ELR (cell line): Measurements from ENCODE around the gene TNFRSF14.
A peak's percentile ranks its signal among the peaks of the same experiment; 100 is the strongest.

ENCODE experiments used
- DNase-seq: peaks from one replicate; pipeline ENCODE4 v3.0.0-alpha.2; 2015; ENCODE audit warnings: low read depth

Gene TNFRSF14

DNA sequence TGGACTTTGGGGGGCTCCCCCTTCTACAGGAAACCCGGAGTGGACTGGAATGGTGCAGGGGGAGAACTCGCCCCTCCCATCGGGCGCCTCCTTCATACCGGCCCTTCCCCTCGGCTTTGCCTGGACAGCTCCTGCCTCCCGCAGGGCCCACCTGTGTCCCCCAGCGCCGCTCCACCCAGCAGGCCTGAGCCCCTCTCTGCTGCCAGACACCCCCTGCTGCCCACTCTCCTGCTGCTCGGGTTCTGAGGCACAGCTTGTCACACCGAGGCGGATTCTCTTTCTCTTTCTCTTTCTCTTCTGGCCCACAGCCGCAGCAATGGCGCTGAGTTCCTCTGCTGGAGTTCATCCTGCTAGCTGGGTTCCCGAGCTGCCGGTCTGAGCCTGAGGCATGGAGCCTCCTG lies at the start of gene TNFRSF14:
TSS of gene TNFRSF14 (plus strand) at position 95 of the 401 bp plus-strand sequence. CDS start at position 389, 294 bp downstream.
- peak; percentile 55 for DNase-seq

DNA sequence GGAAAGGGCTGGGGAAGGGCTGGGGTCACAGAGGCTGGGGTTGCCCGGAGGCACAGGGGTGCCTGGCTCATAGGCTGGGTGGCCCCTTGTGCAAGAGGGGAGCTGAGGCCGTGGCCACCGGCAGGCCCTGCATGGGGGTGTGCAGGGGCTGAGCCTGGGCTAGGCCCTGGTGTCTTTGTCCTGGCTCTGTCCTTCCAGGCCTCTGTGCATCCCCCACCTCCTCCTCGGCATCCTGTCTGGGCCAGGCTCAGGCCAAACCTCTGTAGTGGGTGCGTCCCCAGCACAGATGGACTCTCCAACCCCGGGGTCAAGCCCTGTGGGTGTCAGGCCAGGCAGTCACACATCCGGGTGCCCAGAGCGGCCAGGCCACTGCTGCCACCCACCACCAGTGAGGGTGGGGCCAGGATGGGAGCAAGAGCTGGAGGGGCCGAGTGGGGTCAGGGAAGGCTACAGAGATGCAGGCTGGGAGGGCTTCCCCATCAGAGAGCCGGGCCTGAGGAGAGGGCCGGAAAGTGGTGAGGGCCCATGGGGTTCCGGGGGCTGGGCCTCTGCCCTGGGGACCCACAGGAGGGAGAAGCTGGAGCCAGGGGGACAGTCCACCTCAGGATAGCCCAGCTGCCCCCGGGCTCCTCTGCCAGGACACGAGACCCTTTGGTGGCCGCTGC lies 49.1 kb upstream of the TNFRSF14 start:
- peak; percentile 24 for DNase-seq

DNA sequence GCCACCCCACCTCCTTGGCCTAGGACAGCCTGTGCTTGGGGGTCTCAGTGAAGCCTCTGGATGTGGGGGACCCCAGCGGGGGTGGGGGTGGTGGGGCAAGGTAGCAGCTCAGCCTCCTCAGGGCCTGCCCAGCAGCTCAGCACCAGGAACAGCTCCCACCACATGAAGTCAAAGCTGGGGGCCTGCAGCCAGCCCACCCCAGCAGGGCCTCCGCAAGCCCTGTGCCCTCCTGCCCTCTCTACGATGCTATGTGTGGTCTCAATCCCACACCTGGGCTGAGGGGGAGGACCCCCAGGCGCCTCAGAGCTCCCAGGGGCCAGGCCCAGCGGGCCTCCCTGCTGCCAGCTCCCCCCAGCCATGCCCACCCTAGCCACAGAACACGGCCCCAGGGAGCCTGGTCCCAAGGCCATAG lies 48.4 kb upstream of the TNFRSF14 start:
- DNase-seq = no peak

DNA sequence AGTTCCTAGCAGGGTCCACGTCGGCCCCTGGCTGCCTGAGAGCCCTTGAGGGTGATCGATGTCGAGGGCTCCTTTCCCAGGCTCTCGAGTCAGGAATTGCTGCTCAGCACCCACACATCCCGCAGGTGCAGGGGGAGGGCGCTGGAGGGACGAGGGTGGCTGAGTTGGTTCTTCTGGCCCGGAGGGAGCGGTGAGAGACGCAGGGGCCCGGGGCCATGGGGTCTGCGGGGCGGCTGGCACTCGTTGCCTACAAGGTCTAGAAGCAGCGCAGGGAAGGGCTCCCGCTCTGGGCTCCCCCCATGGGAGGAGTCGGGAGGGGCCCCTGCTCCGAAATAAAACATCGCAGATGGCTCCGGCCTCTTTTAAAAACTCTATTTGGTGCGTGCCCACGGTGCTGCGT lies 48.0 kb upstream of the TNFRSF14 start:
- no peak for DNase-seq

DNA sequence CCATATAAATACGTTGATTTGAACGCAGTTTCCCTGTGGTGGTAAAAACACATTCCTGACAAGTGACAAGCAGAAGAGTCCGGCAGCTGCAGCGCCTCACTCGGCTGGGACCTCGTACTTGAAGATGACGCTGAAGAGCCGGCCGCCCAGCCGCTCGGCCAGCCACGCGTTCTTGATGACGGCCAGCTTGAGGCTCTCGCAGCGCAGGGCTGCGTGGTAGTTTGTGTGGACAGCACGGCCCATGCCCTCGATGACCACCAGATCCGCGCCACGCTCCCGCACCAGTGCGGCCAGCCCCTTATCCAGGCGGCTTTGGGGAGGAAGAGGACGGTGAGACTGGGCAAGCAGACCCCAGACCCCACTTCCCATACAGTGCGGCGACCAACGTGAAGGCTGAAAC lies 47.4 kb upstream of the TNFRSF14 start:
- DNase-seq = no peak

DNA sequence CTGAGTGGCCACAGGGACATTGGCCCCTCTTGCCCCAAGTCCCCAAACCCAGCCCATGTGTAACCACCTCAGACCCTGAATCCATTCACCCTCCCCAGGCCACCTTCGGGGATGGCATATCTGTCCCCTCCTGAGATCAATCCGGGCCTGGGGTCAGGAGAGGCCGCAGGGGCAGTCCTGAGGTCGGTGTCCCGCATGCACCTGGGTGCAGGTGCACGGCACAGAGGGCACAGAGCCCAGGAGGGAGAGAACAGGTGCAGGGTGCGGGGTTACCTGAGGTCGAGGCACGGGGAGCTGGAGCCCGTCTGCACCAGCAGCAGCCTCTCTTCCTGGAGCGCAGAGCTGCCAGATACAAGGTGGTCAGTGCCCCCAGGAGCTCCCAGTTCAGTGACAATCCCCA lies 46.6 kb upstream of the TNFRSF14 start:
- DNase-seq = no peak

DNA sequence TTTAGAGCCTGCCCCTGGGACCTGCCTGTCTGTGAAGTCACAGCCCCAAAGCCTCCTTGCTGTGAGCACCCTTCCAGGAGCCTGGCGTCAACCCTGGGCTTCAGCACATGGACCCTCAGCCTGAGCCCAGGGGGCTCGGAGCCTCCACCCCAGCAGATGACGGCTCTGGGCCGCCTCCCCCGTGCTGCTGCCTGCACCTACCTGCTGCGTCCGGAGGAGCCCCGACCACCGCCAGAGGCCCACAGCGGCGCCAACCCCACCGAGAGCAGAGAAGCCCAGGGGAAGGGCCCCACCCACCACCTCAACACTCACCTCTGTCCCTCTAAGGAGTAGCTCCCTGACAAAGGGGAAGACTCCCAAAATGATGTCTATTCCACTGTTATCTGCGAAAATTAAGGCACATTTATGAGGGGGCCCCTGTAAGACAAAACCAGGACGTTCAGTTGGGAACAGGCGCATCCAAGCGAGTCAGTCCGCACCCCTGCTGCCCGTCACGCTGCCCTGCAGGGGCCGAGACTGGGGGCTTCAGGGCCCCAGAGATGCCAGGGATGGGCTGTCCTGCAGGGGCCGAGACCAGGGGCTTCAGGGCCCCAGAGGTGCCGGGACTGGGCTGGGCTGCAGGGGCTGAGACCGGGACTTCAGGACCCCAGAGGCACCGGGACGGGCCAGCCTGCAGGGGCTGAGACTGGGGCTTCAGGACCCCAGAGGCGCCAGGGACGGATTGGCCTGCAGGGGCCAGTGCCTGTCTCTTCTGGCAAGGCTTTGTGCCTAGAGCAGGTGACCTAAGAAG lies 45.6 kb upstream of the TNFRSF14 start:
- no peak for DNase-seq

DNA sequence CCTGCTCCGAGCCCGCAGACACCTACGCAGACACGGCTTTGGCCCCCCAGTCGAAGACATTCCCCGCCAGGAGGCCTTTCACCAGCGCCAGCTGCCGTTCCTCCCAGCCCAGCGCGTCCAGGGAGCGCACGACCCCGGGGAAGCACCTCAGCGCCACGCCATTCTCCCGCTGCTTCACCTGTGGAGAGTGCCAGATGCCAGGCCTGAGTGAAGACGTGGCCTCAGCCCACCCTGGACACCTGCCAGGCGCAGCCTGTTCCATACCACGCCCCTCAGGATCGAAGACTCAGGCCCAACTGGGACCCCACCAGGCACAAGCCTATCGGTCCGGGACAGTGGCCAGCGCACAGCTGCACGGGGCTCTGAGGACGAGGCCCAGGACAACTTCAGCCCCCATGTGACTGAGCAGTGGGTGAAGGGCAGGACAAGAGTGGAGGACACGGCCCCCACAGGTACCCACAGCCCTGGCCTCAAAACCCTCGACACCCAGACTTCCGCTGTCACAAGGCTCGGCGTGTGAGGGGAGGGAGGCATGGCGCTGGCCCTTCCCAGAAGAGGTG lies 43.2 kb upstream of the TNFRSF14 start:
- DNase-seq = no peak

DNA sequence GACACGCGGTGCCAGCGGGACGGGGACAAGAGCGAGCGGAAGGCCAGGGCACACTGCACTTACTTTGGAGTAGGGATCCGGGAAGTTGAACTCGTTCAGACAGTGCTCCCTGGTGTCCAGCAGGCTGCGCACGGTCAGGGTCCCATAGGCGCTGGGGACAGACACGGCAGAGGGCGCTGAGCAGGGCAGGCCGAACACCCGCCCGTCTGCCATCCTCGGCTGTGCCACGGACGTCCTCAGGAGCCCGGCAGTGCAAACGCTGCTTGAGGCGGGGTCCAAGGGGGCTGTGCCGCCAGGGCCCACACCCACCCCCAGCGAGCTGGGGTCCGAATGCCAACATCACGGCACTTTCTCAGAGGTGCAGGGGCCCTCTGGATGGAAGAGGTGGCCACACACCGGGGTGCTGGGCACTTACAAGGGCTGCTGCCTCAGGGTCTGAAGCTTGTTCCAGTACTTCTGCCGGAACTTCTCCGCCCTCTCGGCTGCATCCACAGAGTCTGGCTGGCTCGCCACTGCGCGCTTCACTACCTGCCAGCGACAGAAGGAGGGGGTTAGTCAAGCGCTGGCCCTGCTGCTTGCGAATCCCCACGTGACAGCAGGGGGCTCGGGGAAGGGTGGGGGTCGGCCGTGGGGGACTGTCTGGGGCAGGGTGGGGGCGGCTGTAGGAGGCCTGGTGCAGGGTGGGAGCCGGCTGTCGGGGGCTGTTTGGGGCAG lies 42.1 kb upstream of the TNFRSF14 start:
- DNase-seq = no peak

DNA sequence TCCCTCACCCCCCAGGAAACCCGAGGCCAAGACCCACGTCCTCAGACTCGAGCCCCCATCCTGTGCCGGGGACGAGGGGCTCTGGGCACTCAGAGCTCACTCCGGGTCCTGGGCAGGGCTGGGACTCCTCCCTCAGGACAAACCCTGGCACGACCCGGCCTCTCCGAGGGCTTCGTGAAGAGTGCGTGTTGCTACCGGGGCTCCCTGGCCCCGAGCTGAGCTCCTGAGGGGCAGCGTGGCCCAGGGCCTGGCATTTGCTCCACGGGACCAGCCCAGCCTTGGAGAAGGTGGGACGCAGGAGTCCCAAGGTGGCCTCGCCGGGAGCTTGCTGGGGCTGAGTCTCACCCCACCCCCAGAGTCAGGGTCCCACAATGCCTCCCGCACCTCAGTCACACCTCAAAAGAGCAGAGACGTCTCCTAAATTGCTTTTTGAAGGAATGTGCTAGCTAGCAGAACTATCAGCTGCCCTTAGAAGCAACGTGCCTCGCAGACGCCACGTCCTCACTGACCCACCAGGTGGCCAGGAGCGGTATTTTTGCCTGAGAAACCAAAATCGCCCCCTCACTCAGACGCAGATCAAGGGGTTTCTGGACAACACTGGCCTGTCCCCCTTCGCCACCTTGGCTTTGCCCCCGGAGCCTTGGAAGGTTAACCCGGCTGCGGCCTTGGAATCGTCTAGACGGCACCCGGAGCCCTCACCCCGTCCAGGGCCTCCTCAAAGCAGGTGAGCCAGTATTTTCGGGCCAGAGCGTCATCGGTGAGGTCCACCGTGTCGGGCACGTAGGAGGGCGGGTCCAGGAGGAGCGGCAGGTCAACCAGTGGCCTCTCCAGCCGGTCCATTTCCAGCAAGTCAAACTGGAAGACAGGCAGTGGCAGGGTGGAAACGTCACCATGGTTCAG lies 41.1 kb upstream of the TNFRSF14 start:
- no peak for DNase-seq

DNA sequence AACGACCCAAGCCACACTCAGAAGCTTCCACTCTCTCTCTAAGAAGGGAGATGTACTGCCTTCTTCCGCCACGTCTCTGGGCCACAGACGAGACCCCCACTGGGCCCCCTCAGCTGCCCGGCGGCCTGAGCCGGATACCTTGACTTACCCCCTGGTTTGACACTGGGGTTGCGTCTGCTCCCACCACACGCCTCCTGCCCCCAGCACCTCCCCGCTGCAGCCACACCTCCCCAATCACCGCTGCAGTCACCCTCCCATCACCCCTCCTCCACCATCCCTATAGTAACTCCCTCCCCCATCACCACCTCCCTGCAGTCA lies 40.4 kb upstream of the TNFRSF14 start:
- no peak for DNase-seq

DNA sequence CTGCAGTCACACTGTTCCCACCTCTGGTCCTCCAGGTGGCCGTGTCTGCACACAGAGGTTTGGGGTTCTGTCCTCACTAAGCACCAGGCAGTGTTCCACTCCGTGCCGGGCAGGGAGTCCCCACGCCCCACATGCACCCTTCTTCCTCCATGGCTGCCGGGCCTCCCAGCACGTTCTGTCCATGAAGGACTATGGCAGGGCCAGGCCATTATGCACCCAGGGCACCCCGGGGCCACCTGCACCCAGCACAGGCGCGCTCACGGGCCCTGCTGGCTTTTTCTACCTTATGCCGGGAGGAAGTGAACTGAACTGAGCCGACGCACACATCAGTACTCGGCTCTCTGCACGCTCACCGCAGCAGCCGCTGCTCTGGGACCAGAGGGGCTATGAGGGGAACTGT lies 40.0 kb upstream of the TNFRSF14 start:
- DNase-seq = no peak

DNA sequence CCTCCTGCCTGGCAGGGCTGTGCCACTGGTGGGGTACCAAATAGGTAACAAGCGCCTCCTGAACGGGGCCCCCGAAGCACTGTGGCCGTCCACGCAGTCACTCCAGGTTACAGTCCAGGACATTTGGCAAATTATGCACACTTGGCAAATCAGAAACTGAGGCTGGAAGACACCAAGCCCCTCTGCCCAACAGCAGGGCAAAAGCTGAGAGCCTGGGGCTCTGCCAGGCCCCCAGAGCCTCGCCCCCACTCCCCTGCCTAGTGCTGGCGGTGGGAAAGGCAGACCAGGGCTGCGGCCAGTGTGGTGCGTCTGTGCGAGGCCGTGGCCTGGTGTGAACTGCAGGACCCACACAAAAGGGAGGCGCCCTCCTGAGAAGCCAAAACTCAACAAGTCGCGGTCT lies 39.2 kb upstream of the TNFRSF14 start:
- no peak for DNase-seq

DNA sequence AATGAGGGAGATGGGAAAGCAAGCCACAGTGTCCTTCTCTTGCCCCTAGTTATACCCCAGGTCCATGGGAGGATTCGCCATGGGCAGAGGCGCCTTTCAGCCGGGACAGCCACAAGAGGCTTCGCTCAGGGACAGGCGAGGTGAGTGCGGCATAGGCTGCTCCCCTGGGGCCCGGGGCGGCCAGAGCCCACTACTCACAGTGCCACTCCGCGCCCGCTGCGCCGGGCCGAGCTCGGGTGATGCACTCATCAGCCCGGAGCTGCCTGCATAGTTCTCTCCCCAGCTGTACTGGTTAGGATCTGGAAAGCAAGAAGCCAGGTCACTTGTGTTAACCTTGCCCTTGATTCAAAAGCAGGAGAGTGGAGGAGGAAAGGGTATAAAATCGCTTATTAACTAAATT lies 38.2 kb upstream of the TNFRSF14 start:
- DNase-seq = no peak

DNA sequence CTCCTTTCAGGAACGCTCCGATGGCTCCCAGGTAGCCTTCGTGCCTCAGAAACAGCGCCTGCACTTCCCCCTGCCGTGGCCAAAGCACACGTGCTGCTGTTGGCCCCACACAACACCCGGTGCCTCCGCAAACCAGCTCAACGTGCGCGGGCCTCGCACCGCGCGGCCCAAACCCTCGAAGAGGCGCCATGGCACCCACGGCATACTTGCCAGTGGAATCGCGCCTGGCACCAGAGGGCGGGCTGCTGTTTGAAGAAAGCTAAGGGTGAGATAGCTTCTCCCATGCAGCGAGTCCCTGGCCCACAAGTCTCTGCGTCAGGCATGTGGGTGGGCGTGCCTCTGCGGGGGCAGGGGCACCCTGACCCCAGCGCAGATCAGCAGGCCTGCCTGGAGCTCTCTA lies 37.6 kb upstream of the TNFRSF14 start:
- DNase-seq = no peak

DNA sequence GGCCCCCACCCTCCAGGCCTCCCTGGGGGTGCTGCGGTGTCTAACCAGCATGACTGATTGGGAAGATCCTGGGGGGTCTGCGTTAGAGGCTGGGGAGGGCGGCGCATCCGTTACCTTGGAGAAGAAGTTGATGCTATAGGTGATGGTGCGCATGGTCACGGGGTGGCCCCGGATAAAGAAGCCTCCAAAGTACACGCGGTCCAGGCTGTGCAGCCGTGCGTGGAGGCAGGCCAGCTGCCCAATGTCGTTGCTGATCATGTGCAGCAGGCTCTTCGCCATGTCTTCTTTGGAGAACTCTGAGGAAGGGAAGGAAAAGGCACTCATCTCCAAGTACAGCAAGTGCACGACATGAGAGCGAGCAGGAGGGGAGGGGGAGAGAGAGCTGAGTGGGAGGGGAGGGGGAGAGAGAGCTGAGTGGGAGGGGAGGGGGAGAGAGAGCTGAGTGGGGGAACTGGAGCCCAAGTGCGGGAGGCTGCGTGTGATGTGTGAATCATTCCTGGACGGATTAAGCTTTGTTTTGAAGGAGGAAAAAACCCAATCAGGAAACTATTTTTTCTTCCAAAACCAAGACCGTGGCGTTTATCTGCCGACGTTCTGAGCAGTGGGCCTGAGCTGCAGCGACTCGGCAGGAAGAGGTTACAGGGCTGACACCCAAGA lies 37.0 kb upstream of the TNFRSF14 start:
- no peak for DNase-seq

DNA sequence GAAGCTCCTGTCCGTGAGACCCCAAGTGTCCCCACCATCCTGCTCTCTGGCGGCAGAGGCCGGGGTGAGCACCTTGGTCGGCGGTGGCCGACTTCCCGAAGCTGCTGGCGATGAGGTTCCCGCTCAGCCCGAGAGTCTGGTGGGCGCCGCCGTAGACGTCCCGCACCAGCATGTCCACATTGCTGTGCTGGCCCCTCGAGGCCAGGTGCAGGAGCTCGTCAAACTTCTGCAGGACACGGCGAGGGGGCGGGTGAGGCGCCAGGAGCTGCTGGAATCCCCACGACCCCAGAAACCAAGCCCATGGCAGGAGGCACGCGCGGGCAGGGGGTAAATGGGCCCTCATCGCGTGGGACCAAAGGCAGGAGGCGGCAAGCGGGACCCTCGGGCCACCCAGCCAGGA lies 36.4 kb upstream of the TNFRSF14 start:
- DNase-seq = no peak

DNA sequence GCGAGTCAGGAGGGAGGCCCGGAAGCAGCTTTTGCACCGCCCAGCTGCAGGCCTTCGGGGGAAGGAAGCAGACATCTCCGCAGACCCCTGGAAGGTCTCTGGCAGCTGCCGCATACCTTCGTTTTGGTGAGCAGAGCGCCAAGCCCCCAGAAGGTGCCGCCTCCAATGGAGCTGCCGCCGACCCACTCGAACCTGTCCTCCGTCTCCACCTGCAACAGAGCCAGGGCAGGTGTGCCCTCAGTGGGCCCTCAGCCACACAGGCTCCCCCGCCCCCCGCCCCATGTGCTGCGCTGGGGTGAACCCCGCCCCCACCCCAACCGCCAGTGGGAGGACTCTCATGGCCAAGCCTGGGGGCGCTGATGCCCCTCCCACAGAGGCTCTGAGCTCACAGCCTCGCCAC lies 36.0 kb upstream of the TNFRSF14 start:
- no peak for DNase-seq

DNA sequence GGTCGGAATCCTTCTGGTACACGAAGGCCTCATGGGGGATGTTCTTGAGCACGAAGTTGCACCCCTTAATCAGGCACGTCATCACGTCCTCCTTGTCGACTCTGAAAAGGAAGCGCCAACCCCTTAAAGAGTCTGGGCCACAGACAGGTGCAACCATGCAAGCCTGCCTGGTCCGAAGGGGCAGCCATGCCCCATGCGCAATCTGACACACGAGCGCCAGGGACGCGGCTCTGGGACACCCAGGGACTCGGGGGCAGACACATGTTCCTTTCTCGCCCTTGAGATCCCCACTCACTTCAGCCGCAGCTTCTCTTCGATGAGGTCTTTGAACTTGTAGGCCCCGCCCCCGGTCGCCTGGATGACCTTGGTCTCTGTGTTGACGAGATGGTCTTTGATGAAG lies 35.4 kb upstream of the TNFRSF14 start:
- no peak for DNase-seq

DNA sequence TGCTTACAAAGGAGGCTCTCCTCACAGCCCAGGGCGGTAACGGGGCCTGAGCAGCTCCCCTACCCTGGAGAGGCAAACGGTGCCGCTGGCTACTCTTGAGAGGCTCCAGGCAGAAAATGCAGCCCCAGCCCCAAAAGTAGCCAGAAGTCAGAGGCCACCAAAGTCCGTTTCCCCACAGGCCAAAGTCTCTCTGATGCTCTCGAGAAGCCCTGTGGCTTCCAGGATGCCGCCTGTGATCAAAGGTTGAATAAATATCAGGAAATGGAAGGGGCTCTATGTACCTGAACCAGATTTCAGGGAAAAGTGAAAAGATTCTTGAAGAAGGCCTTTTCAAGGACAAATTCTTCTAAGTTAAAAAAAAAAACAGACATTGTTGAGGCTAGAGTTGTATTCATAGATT lies 33.9 kb upstream of the TNFRSF14 start:
- DNase-seq = no peak

DNA sequence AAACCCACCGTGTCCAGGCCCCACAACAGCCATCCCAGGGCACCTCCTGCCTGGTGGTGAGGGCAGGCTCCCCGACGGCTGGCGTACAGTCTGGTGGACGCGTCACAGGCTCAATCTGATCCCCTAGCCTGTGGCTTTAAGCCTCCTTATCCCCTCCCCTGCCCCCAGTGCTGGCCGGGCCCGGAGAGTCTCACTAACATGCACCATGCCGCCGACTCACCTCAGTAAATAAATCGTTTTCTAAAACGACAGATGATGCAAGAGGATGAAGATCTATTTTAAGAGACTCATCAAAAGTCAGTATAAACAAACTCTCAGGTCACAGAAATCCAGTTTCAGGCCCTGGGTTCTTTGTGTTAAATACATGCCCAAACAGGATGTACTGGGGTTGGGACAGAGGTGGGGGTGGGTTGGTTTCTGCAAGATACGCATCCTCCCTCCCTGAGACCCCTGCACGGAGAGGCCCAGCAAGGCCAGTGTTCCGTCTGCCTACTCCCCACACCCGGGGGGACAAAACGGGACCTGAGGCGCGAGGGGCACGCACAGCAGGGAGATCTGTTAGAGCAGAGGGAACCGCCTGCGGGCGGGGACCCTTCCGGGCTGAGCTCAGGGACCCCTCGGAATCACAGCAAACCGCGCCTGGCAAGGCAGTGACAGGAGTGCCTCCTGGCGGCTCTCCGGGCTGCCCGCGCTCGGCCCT lies 32.8 kb upstream of the TNFRSF14 start:
- DNase-seq = no peak
